ENCODE data around the gene DTNB.

DNA sequence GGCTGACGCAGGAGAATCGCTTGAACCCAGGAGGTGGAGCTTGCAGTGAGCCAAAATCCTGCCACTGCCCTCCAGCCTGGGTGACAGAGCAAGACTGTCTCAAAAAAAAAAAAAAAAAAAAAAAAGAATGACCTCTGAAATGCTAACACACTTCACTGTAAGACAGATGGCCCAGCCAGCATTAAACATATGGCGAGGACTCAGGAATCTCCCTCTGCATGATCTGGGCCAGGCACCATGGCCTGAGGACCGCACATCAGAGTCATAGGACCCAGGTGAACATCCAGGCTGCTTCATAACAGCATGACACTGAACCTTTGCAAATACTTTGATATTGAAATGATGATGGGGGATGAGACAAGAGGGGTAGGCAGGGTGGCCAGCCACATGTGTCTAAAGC lies 275.6 kb downstream of the DTNB start:
- TF ChIP-seq, protein P1, sequence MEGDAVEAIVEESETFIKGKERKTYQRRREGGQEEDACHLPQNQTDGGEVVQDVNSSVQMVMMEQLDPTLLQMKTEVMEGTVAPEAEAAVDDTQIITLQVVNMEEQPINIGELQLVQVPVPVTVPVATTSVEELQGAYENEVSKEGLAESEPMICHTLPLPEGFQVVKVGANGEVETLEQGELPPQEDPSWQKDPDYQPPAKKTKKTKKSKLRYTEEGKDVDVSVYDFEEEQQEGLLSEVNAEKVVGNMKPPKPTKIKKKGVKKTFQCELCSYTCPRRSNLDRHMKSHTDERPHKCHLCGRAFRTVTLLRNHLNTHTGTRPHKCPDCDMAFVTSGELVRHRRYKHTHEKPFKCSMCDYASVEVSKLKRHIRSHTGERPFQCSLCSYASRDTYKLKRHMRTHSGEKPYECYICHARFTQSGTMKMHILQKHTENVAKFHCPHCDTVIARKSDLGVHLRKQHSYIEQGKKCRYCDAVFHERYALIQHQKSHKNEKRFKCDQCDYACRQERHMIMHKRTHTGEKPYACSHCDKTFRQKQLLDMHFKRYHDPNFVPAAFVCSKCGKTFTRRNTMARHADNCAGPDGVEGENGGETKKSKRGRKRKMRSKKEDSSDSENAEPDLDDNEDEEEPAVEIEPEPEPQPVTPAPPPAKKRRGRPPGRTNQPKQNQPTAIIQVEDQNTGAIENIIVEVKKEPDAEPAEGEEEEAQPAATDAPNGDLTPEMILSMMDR (IDR thresholded peaks at IDR 0.05): no peak
- no peak for TF ChIP-seq POLR2A (IDR thresholded peaks at IDR 0.05)

Measured in uterus (tissue), 2 donors.